GM12878 (cell line): Measurements from ENCODE around the gene P2RX6. TPM values are rescaled to one million over a fixed set of nuclear protein-coding genes. Genes with fewer than 3 reads are reported as not detected.
A peak's percentile ranks its signal among the peaks of the same experiment; 100 is the strongest.

Experiments
- ASH2L ChIP-seq: fragments of 300-600, 200-600 bp; sonication (generic); IDR thresholded peaks from 2 replicates; pipeline ENCODE4 v1.6.1; 2017; ENCODE audit warnings: low read depth, mild to moderate bottlenecking, borderline replicate concordance
- CBFB ChIP-seq: IDR thresholded peaks from 2 replicates; pipeline ENCODE4 v1.6.1; 2016; ENCODE audit warnings: antibody characterized with exemption, low read depth
- CBX5 ChIP-seq: sonication (generic); IDR thresholded peaks from 2 replicates; pipeline ENCODE4 v1.6.1; 2016; ENCODE audit warnings: low read depth, moderate library complexity, mild to moderate bottlenecking, inconsistent platforms
- CHD1 ChIP-seq: IDR thresholded peaks from 2 replicates; pipeline ENCODE4 v1.6.1; 2012; ENCODE audit warnings: low read depth, low read length, improper control_type of control experiment
- CHD2 ChIP-seq: IDR thresholded peaks from 2 replicates; pipeline ENCODE4 v1.6.1; 2011; ENCODE audit warnings: low read depth, low read length, improper control_type of control experiment, borderline replicate concordance
- CHD4 ChIP-seq: fragments of 200-600 bp; sonication (generic); IDR thresholded peaks from 2 replicates; pipeline ENCODE4 v1.6.1; 2016; ENCODE audit warnings: mild to moderate bottlenecking
- CTCF ChIP-seq, 3 experiments: IDR thresholded peaks in 2 of 3; conservative IDR thresholded peaks in 1 of 3; 2 replicates each; pipeline ENCODE4 v1.5.1; 2011; ENCODE audit warnings: low read depth in 3 of 3, low read length in 3 of 3, mild to moderate bottlenecking in 3 of 3, control low read depth in 2 of 3, moderate library complexity in 2 of 3, inconsistent platforms in 1 of 3, mixed read lengths in 1 of 3; ENCODE audit not compliant: control insufficient read depth in 2 of 3, insufficient read depth in 1 of 3; ENCODE audit errors: extremely low read depth in 1 of 3
- EP300 ChIP-seq, 2 experiments: fragments of 150-350 bp in 1 of 2; IDR thresholded peaks; 2 replicates each; pipeline ENCODE4 v1.6.1; 2011 to 2012; ENCODE audit warnings: low read depth in 2 of 2, low read length in 2 of 2, borderline replicate concordance in 1 of 2, improper control_type of control experiment in 1 of 2, inconsistent platforms in 1 of 2; ENCODE audit not compliant: control insufficient read depth in 1 of 2
- HDGF ChIP-seq: fragments of 450-650 bp; IDR thresholded peaks from 2 replicates; pipeline ENCODE4 v1.6.1; 2016; ENCODE audit warnings: antibody characterized with exemption
- IKZF1 ChIP-seq: fragments of 450-650 bp; conservative IDR thresholded peaks from 2 replicates; pipeline ENCODE4 v1.6.1; 2017; ENCODE audit warnings: antibody characterized with exemption, mild to moderate bottlenecking
- LARP7 ChIP-seq: fragments of 450-650 bp; IDR thresholded peaks from 2 replicates; pipeline ENCODE4 v1.6.1; 2017; ENCODE audit warnings: mild to moderate bottlenecking
- NR2C1 ChIP-seq: fragments of 450-650 bp; IDR thresholded peaks from 2 replicates; pipeline ENCODE4 v1.6.1; 2017; ENCODE audit warnings: antibody characterized with exemption, mild to moderate bottlenecking, moderate library complexity
- NR2F1 ChIP-seq: fragments of 450-650 bp; conservative IDR thresholded peaks from 2 replicates; pipeline ENCODE4 v1.6.1; 2017; ENCODE audit warnings: mild to moderate bottlenecking
- NRF1 ChIP-seq: conservative IDR thresholded peaks from 2 replicates; pipeline ENCODE4 v1.6.1; 2011; ENCODE audit warnings: mild to moderate bottlenecking, low read depth, low read length, improper control_type of control experiment
- PAX8 ChIP-seq: fragments of 450-650 bp; IDR thresholded peaks from 2 replicates; pipeline ENCODE4 v1.6.1; 2017; ENCODE audit warnings: mild to moderate bottlenecking, moderate library complexity
- POLR2A ChIP-seq: IDR thresholded peaks from 2 replicates; pipeline ENCODE4 v1.6.1; 2011; ENCODE audit warnings: low read depth, mild to moderate bottlenecking, low read length
- POU2F2 ChIP-seq: IDR thresholded peaks from 3 replicates; pipeline ENCODE4 v1.6.1; 2011; ENCODE audit warnings: low read depth, mild to moderate bottlenecking, low read length, borderline replicate concordance
- RELB ChIP-seq: fragments of 450-650 bp; IDR thresholded peaks from 2 replicates; pipeline ENCODE4 v1.6.1; 2017; ENCODE audit warnings: low read depth, mild to moderate bottlenecking, moderate library complexity
- SIN3A ChIP-seq: IDR thresholded peaks from 2 replicates; pipeline ENCODE4 v1.6.1; 2012; ENCODE audit warnings: low read depth, low read length, improper control_type of control experiment
- SIX5 ChIP-seq: IDR thresholded peaks from 2 replicates; pipeline ENCODE4 v1.6.1; 2011; ENCODE audit warnings: mild to moderate bottlenecking, low read depth, low read length, moderate library complexity; ENCODE audit not compliant: severe bottlenecking
- SMARCA5 ChIP-seq: fragments of 450-650 bp; IDR thresholded peaks from 2 replicates; pipeline ENCODE4 v1.6.1; 2017; ENCODE audit warnings: mild to moderate bottlenecking
- TAF1 ChIP-seq: IDR thresholded peaks from 2 replicates; pipeline ENCODE4 v1.6.1; 2011; ENCODE audit warnings: mild to moderate bottlenecking, low read depth, low read length, borderline replicate concordance
- YY1 ChIP-seq: IDR thresholded peaks from 2 replicates; pipeline ENCODE4 v1.6.1; 2011; ENCODE audit warnings: low read depth, mild to moderate bottlenecking, low read length
- ZBTB11 ChIP-seq: fragments of 450-650 bp; formaldehyde crosslinking; IDR thresholded peaks from 2 replicates; pipeline ENCODE4 v1.5.0; 2022; ENCODE audit warnings: mild to moderate bottlenecking, missing genetic modification characterization
- ZSCAN29 ChIP-seq: fragments of 450-650 bp; IDR thresholded peaks from 2 replicates; pipeline ENCODE4 v1.6.1; 2017; ENCODE audit warnings: mild to moderate bottlenecking, moderate library complexity
- ZZZ3 ChIP-seq: IDR thresholded peaks from 2 replicates; pipeline ENCODE4 v1.6.1; 2011; ENCODE audit warnings: low read depth; ENCODE audit not compliant: control insufficient read depth, insufficient read length
- polyA plus RNA-seq, 11 experiments: library from polyadenylated mRNA; depleted of rRNA in 4 of 11; unstranded in 6 of 11; stranded (reverse) in 5 of 11; fragments of >200 nt; fragmentation: Nextera tagmentation in 4 of 11; fragmentation: Illumina TruSeq in 1 of 11; extraction: Ambion mirVana in 4 of 11; extraction: Trizol in 1 of 11; gene quantifications; 1 replicate in 1 of 11; 2 replicates in 10 of 11; pipeline versions ENCODE4 v1.2.1 to v1.2.3, GENCODE V29; 2011 to 2016; ENCODE audit warnings: inconsistent platforms in 2 of 11, missing spikeins in 2 of 11, low read depth in 1 of 11
- total RNA-seq, 4 experiments: library from RNA; depleted of rRNA in 3 of 4; stranded (reverse); fragments of >200 nt in 3 of 4; fragmentation: Illumina TruSeq in 1 of 4; extraction: Trizol in 1 of 4; gene quantifications; 2 replicates each; pipeline versions ENCODE4 v1.2.1 to v1.2.3, GENCODE V29; 2013 to 2021

P2RX6 gene
- total and polyA plus RNA-seq, 10 of the 15 experiments (the other 5 are each of a cell fraction or from before 2014, with no cell fraction given) = 0.03 to 0.21 (median 0.07) TPM; not detected in 5

GRCh38 chr22:21001601-21002325, 13.2 kb upstream of the P2RX6 start, which contains the start of gene THAP7 (continued):
- no peak for TF ChIP-seq CHD1
- no peak for TF ChIP-seq EP300 (IDR thresholded peaks at IDR 0.05; ENCODE audit: borderline replicate concordance in 1 of 2, control insufficient read depth in 1 of 2, low read depth in 2 of 2, low read length in 2 of 2)
- TF ChIP-seq NR2F1 = peak; percentile 29; the same call in 1 of the 2 replicates
- peak; percentile 34; the same call in 1 of the 2 replicates for TF ChIP-seq LARP7
- peak; percentile 37; the same call in 1 of the 2 replicates for TF ChIP-seq CBFB
- peak; percentile 68; the same call in 2 of the 3 replicates for TF ChIP-seq POU2F2
- no peak for TF ChIP-seq ZSCAN29
- peak; percentile 90 for TF ChIP-seq YY1
- TF ChIP-seq NR2C1 = no peak
- TF ChIP-seq ZBTB11 (CRISPR knock-in tag) = no peak
- peak; percentile 85; the same call in 1 of the 2 replicates for TF ChIP-seq SIN3A
- TF ChIP-seq POLR2A = peak; percentile 94
- TF ChIP-seq TAF1 = peak; percentile 93
- TF ChIP-seq CTCF (IDR thresholded peaks at IDR 0.05 in 2 of 3, conservative IDR thresholded peaks at IDR 0.05 in 1 of 3; ENCODE audit: control insufficient read depth in 2 of 3, extremely low read depth in 1 of 3, insufficient read depth in 1 of 3, low read depth in 3 of 3, low read length in 3 of 3) = no peak
- peak; percentile 99 for TF ChIP-seq IKZF1
- peak; percentile 96 for TF ChIP-seq CHD2
- TF ChIP-seq CBX5 = no peak
- peak; percentile 37; the same call in 1 of the 2 replicates for TF ChIP-seq SMARCA5
- no peak for TF ChIP-seq CHD4
- peak; percentile 34; the same call in 1 of the 2 replicates for TF ChIP-seq PAX8
- TF ChIP-seq NRF1 = peak; percentile 99
- 0 out of 2 replicates have a peak, but pooled peaks have one; percentile 72 for TF ChIP-seq HDGF
- TF ChIP-seq RELB = no peak
- no peak for TF ChIP-seq SIX5
- no peak for TF ChIP-seq ZZZ3
- no peak for TF ChIP-seq ASH2L
